GM12878 (cell line): Measurements from ENCODE around the gene NIFK. TPM values are rescaled to one million over a fixed set of nuclear protein-coding genes. Genes with fewer than 3 reads are reported as not detected.

Source experiments
- ATAC-seq: fragments of 200-7000 bp; cut with Tn5 transposase; 3 replicates; pipeline ENCODE4 v1.9.1; 2020; ENCODE audit warnings: mild to moderate bottlenecking, moderate library complexity
- BruUV-seq: library from RNA; stranded (reverse); fragments of 400-500 nt; replicated peaks from 2 replicates; lab custom pipeline; 2021; lab: Mats Ljungman, UMichigan
- CTCF ChIA-PET: fragments of 300-600 bp; sonication (Branson Sonifier 250); formaldehyde crosslinking; extraction: SDS; loops from one replicate; lab custom pipeline; 2021; ENCODE audit warnings: inconsistent platforms; lab: Yijun Ruan, JAX
- POLR2A ChIA-PET: fragments of 350-600 bp; formaldehyde crosslinking; extraction: SDS; loops from one replicate; lab custom pipeline; 2021; ENCODE audit warnings: inconsistent platforms; lab: Charles Lee
- RAD21 ChIA-PET: fragments of 300-600 bp; sonication (Branson Sonifier 250); formaldehyde crosslinking; loops from one replicate; lab custom pipeline; 2023; ENCODE audit warnings: antibody characterized with exemption; ENCODE audit not compliant: unreplicated experiment; lab: Charles Lee
- SMC1A ChIA-PET: fragments of 300-600 bp; sonication (Branson Sonifier 250); formaldehyde crosslinking; loops from one replicate; lab custom pipeline; 2023; ENCODE audit not compliant: unreplicated experiment, uncharacterized antibody; lab: Charles Lee
- DNase-seq: peaks from one replicate; pipeline ENCODE4 v3.0.0-alpha.2; 2011; ENCODE audit warnings: low read depth, low spot score
- FAIRE-seq: peaks from 3 replicates; lab custom pipeline; 2011; peaks lifted over from hg19 to GRCh38; lab: Jason Lieb, UNC
- H2AFZ ChIP-seq: 2 replicates; pipeline ENCODE4 v1.6.0; 2011; ENCODE audit warnings: low read depth, low read length, control low read depth; ENCODE audit not compliant: control insufficient read depth
- H3K27ac ChIP-seq: 2 replicates; pipeline ENCODE4 v1.5.1; 2011; ENCODE audit warnings: control low read depth; ENCODE audit not compliant: control insufficient read depth, insufficient read depth
- H3K27me3 ChIP-seq, 2 experiments: replicated peaks in 1 of 2; 2 replicates each; pipeline versions ENCODE4 v1.6.0 to v1.6.1; 2011; ENCODE audit warnings: low read length in 1 of 2; ENCODE audit not compliant: control insufficient read depth in 2 of 2, insufficient read depth in 2 of 2
- H3K36me3 ChIP-seq, 2 experiments: 2 replicates each; pipeline ENCODE4 v1.5.1; 2011; ENCODE audit warnings: low read length in 1 of 2; ENCODE audit not compliant: control insufficient read depth in 2 of 2, insufficient read depth in 2 of 2
- H3K4me1 ChIP-seq: 2 replicates; pipeline ENCODE4 v1.6.1; 2011; ENCODE audit warnings: mild to moderate bottlenecking, low read length, moderate library complexity, mixed read lengths; ENCODE audit not compliant: control insufficient read depth, insufficient read depth
- H3K4me2 ChIP-seq: 2 replicates; pipeline ENCODE4 v1.6.0; 2011; ENCODE audit warnings: control low read depth; ENCODE audit not compliant: control insufficient read depth, insufficient read depth
- H3K4me3 ChIP-seq: fragments of 200-600 bp; sonication (generic); 2 replicates; pipeline ENCODE4 v1.5.1; 2016
- H3K79me2 ChIP-seq: 2 replicates; pipeline ENCODE4 v1.6.0; 2011; ENCODE audit warnings: low read length; ENCODE audit not compliant: control insufficient read depth, insufficient read depth
- H3K9ac ChIP-seq: 2 replicates; pipeline ENCODE4 v1.8.0; 2011; ENCODE audit warnings: low read length, control low read depth, mixed read lengths; ENCODE audit not compliant: control insufficient read depth, insufficient read depth
- H3K9me3 ChIP-seq: replicated peaks from 3 replicates; pipeline ENCODE4 v1.5.1; 2011; ENCODE audit warnings: mild to moderate bottlenecking, low read length; ENCODE audit not compliant: control insufficient read depth, insufficient read depth
- H4K20me1 ChIP-seq: 2 replicates; pipeline ENCODE4 v1.6.0; 2011; ENCODE audit not compliant: control insufficient read depth, insufficient read depth
- CBX3 ChIP-seq: fragments of 200-600 bp; sonication (generic); IDR thresholded peaks from 2 replicates; pipeline ENCODE4 v1.6.1; 2016; ENCODE audit warnings: low read depth, borderline replicate concordance
- ESRRA ChIP-seq: IDR thresholded peaks from 2 replicates; pipeline ENCODE4 v1.6.1; 2012; ENCODE audit warnings: mild to moderate bottlenecking, low read length, improper control_type of control experiment
- FOXK2 ChIP-seq: fragments of 450-650 bp; IDR thresholded peaks from 2 replicates; pipeline ENCODE4 v1.6.1; 2017; ENCODE audit warnings: mild to moderate bottlenecking, moderate library complexity
- JUND ChIP-seq: IDR thresholded peaks from 2 replicates; pipeline ENCODE4 v1.6.1; 2012; ENCODE audit warnings: low read depth, mild to moderate bottlenecking, low read length, improper control_type of control experiment, moderate library complexity
- MEF2B ChIP-seq: fragments of 450-650 bp; IDR thresholded peaks from 2 replicates; pipeline ENCODE4 v1.6.1; 2018; ENCODE audit warnings: mild to moderate bottlenecking, moderate library complexity; ENCODE audit not compliant: partially characterized antibody, poor library complexity, severe bottlenecking
- MTA2 ChIP-seq: fragments of 450-650 bp; IDR thresholded peaks from 2 replicates; pipeline ENCODE4 v1.6.1; 2016; ENCODE audit warnings: low read depth, mild to moderate bottlenecking, moderate library complexity
- NR2C1 ChIP-seq: fragments of 450-650 bp; IDR thresholded peaks from 2 replicates; pipeline ENCODE4 v1.6.1; 2017; ENCODE audit warnings: antibody characterized with exemption, mild to moderate bottlenecking, moderate library complexity
- RUNX3 ChIP-seq: IDR thresholded peaks from 2 replicates; pipeline ENCODE4 v1.6.1; 2012; ENCODE audit warnings: low read length, inconsistent platforms
- WGBS: methylation state at CpG from one replicate; pipeline ENCODE4 v1.1.6; 2016; ENCODE audit warnings: low lambda C conversion rate; ENCODE audit not compliant: insufficient replicate concordance, insufficient coverage; ENCODE audit errors: missing lambda C conversion rate; 5-methylcytosine and 5-hydroxymethylcytosine counted together
- in situ Hi-C: fragments of 300-500 bp; cut with MboI; formaldehyde crosslinking; loops from 9 replicates; pipeline ENCODE4 v1.14.3; 2018; ENCODE audit warnings: mixed read lengths
- intact Hi-C: fragments of 100-400 bp; cut with micrococcal nuclease; formaldehyde crosslinking; loops from one replicate; pipeline ENCODE4 v1.14.2; 2022; ENCODE audit not compliant: unreplicated experiment
- polyA plus RNA-seq, 11 experiments: library from polyadenylated mRNA; depleted of rRNA in 4 of 11; unstranded in 6 of 11; stranded (reverse) in 5 of 11; fragments of >200 nt; fragmentation: Nextera tagmentation in 4 of 11; fragmentation: Illumina TruSeq in 1 of 11; extraction: Ambion mirVana in 4 of 11; extraction: Trizol in 1 of 11; gene quantifications; 1 replicate in 1 of 11; 2 replicates in 10 of 11; pipeline versions ENCODE4 v1.2.1 to v1.2.3, GENCODE V29; 2011 to 2016; ENCODE audit warnings: inconsistent platforms in 2 of 11, missing spikeins in 2 of 11, low read depth in 1 of 11
- total RNA-seq, 4 experiments: library from RNA; depleted of rRNA in 3 of 4; stranded (reverse); fragments of >200 nt in 3 of 4; fragmentation: Illumina TruSeq in 1 of 4; extraction: Trizol in 1 of 4; gene quantifications; 2 replicates each; pipeline versions ENCODE4 v1.2.1 to v1.2.3, GENCODE V29; 2013 to 2021
- TF ChIP-seq, protein P1 (sequence below): fragments of 450-650 bp; formaldehyde crosslinking; IDR thresholded peaks from 2 replicates; pipeline ENCODE4 v1.4.0; 2020; ENCODE audit warnings: mild to moderate bottlenecking, moderate library complexity
- TF ChIP-seq, protein P2 (sequence below): fragments of 450-650 bp; IDR thresholded peaks from 2 replicates; pipeline ENCODE4 v1.6.1; 2016; ENCODE audit warnings: mild to moderate bottlenecking
- TF ChIP-seq, protein P3 (sequence below): fragments of 450-650 bp; conservative IDR thresholded peaks from 2 replicates; pipeline ENCODE4 v1.6.1; 2017; ENCODE audit warnings: mild to moderate bottlenecking, moderate library complexity

NIFK gene
- total and polyA plus RNA-seq, 10 of the 15 experiments (the other 5 are each of a cell fraction or from before 2014, with no cell fraction given), result 47.2 to 286 (median 157) TPM

DNA sequence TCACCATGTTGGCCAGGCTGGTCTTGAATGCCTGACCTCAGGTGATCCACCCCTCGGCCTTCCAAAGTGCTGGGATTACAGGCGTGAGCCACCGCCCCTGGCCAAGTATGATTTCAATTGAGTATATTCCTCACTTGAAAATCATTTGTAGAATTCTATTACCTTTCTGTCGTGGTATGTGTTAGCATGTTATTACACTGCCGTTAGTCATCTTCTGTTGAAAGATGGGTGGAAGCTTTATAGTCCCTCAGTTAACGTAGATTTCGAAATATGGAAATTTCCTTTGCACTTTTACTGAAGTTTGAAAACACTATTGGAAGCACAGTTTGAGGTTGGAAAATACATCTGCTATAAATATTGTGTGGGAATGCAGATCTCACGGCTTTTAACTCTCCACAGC is 14.7 kb downstream of the NIFK start (continued):
- TF ChIP-seq, protein P1, sequence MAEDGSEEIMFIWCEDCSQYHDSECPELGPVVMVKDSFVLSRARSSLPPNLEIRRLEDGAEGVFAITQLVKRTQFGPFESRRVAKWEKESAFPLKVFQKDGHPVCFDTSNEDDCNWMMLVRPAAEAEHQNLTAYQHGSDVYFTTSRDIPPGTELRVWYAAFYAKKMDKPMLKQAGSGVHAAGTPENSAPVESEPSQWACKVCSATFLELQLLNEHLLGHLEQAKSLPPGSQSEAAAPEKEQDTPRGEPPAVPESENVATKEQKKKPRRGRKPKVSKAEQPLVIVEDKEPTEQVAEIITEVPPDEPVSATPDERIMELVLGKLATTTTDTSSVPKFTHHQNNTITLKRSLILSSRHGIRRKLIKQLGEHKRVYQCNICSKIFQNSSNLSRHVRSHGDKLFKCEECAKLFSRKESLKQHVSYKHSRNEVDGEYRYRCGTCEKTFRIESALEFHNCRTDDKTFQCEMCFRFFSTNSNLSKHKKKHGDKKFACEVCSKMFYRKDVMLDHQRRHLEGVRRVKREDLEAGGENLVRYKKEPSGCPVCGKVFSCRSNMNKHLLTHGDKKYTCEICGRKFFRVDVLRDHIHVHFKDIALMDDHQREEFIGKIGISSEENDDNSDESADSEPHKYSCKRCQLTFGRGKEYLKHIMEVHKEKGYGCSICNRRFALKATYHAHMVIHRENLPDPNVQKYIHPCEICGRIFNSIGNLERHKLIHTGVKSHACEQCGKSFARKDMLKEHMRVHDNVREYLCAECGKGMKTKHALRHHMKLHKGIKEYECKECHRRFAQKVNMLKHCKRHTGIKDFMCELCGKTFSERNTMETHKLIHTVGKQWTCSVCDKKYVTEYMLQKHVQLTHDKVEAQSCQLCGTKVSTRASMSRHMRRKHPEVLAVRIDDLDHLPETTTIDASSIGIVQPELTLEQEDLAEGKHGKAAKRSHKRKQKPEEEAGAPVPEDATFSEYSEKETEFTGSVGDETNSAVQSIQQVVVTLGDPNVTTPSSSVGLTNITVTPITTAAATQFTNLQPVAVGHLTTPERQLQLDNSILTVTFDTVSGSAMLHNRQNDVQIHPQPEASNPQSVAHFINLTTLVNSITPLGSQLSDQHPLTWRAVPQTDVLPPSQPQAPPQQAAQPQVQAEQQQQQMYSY (CRISPR knock-in tag), result no peak
- TF ChIP-seq, protein P2, sequence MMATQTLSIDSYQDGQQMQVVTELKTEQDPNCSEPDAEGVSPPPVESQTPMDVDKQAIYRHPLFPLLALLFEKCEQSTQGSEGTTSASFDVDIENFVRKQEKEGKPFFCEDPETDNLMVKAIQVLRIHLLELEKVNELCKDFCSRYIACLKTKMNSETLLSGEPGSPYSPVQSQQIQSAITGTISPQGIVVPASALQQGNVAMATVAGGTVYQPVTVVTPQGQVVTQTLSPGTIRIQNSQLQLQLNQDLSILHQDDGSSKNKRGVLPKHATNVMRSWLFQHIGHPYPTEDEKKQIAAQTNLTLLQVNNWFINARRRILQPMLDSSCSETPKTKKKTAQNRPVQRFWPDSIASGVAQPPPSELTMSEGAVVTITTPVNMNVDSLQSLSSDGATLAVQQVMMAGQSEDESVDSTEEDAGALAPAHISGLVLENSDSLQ, result no peak

DNA sequence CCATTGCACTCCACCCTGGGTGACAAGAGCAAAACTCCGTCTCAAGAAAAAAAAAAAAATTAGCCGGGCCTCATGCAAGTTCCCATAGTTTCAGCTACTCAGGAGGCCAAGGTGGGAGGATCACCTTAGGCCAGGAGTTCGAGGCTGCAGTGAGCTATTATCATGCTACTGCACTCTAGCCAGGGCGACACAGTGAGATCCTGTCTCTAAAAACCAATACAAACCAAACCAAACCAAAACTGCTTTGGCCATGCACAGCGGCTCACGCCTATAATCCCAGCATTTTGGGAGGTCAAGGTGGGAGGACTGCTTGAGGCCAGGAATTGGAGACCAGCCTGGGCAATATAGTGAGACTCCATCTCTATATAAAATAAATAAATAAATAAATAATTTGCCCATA is 19.1 kb downstream of the NIFK start:
- in situ Hi-C loops, result loop anchor here (5.0 to 25.0 kb wide), 3 partner anchors 180 to 630 kb away; no protein-coding TSS in a partner anchor
- ChIA-PET POLR2A (no interaction called here), CTCF (interaction anchor here (1.1 to 6.9 kb wide), 7 partner anchors 69 to 314 kb away, joined by 4 to 62 read pairs (median 5); partner anchors contain the start of gene RNU4ATAC), RAD21 (interaction anchor here (1.0 to 3.5 kb wide), 6 partner anchors 18 to 315 kb away, joined by 3 to 16 read pairs (median 6); partner anchors contain the start of gene RNU4ATAC), SMC1A (interaction anchor here (0.9 to 2.4 kb wide), 8 partner anchors 19 to 315 kb away, joined by 3 to 16 read pairs (median 4); partner anchors contain the start of genes NIFK and RNU4ATAC)
- H3K4me2 ChIP-seq, result no peak overlapping the region
- no peak for DNase-seq
- H3K79me2 ChIP-seq, result no peaks in the 10 kb centered on the region
- no peaks in the 10 kb centered on the region for H3K9me3 ChIP-seq
- no peak overlapping the region for H2AFZ ChIP-seq
- H3K27me3 ChIP-seq, result no peaks in the 10 kb centered on the region
- BruUV-seq, result no TSS peak
- no peak overlapping the region for H3K4me3 ChIP-seq
- H3K9ac ChIP-seq, result no peak overlapping the region
- WGBS, result 80% methylated on average over 6 of the region's 6 CpGs
- FAIRE-seq, result no peak
- no peaks in the 10 kb centered on the region for H3K4me1 ChIP-seq
- H3K36me3 ChIP-seq, result no peaks in the 10 kb centered on the region
- intact Hi-C loops, result loop anchor here (5.0 kb wide), 2 partner anchors 70 to 120 kb away; partner anchors contain the start of gene CLASP1
- H4K20me1 ChIP-seq, result no peaks in the 10 kb centered on the region
- no peak for ATAC-seq
- no peak overlapping the region for H3K27ac ChIP-seq
- no peak for TF ChIP-seq JUND
- no peak for TF ChIP-seq MEF2B
- no peak for TF ChIP-seq NR2C1
- no peak for TF ChIP-seq RUNX3
- TF ChIP-seq, protein P3, sequence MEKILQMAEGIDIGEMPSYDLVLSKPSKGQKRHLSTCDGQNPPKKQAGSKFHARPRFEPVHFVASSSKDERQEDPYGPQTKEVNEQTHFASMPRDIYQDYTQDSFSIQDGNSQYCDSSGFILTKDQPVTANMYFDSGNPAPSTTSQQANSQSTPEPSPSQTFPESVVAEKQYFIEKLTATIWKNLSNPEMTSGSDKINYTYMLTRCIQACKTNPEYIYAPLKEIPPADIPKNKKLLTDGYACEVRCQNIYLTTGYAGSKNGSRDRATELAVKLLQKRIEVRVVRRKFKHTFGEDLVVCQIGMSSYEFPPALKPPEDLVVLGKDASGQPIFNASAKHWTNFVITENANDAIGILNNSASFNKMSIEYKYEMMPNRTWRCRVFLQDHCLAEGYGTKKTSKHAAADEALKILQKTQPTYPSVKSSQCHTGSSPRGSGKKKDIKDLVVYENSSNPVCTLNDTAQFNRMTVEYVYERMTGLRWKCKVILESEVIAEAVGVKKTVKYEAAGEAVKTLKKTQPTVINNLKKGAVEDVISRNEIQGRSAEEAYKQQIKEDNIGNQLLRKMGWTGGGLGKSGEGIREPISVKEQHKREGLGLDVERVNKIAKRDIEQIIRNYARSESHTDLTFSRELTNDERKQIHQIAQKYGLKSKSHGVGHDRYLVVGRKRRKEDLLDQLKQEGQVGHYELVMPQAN, result no peak
- no peak for TF ChIP-seq CBX3
- no peak for TF ChIP-seq MTA2
- TF ChIP-seq ESRRA, result no peak
- no peak for TF ChIP-seq FOXK2
- TF ChIP-seq, protein P1 (CRISPR knock-in tag), result no peak
